OCI-M2 (cell line): ENCODE data around the gene BCAS3.

Experiments used
- DNase-seq: peaks from one replicate; lab custom pipeline; 2025; ENCODE audit not compliant: unreplicated experiment; lab: John Stamatoyannopoulos, UW

BCAS3 gene

DNA sequence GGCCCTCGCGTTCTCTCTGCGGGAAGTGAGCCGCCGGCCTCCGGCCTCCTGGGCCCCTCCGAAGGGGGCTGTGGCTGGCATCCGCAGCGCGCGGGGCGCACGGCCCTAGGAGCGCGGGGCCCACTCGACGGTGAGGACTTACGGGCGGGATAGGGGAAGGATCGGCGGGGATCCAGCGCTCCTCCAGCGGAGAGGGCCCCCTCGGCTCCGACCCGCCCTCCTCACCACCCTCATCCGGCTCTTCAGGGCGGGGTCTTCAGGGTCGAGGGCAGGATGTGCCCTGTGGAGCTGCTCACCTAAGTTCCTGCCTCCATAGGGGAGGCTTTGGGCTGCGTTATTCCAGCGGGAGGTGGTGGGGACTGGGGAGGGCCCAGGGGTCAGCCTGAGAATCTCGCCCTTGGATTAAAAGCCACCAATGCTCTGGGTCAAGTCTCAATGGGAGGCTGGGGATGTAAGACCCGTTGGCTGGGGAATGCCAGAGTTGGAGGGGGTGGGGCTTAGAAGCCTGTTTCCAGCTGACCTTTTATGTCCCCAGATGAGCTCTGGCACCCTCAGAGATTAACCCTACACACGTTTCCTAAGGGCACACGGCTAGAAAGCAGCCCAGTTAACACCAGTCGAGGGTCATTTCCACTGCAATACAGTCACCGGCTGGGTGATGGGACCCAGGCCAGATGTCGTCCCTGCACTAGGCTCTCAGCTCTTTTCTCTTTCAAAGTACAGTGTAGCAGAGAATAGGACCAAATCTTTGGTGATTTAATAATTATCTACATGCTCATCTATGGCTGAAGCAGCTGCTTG lies 735.4 kb downstream of the BCAS3 start:
- no peak for DNase-seq

DNA sequence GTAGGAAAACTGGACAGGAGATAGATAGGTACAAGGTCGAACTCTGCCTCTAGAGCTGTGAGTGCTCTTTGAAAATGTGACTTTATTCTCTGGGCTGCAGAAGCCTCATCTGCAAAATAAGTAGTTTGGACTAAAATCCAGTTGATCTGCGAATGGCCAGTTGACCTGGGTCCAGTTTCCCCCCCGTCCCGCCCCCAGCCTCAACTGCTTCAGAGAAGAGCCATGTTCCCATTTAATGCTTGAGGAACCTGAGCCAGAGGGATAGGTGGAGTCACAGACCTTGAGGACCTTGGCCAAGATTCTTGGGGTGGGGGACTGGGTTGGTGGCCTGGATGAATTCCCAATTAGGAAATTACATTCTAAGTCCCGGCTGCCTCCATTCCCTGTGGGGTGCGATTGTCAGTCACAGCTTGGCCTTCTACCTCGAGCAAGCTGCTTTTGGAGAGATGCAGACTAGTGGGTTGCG lies 736.0 kb downstream of the BCAS3 start:
- DNase-seq, result no peak

DNA sequence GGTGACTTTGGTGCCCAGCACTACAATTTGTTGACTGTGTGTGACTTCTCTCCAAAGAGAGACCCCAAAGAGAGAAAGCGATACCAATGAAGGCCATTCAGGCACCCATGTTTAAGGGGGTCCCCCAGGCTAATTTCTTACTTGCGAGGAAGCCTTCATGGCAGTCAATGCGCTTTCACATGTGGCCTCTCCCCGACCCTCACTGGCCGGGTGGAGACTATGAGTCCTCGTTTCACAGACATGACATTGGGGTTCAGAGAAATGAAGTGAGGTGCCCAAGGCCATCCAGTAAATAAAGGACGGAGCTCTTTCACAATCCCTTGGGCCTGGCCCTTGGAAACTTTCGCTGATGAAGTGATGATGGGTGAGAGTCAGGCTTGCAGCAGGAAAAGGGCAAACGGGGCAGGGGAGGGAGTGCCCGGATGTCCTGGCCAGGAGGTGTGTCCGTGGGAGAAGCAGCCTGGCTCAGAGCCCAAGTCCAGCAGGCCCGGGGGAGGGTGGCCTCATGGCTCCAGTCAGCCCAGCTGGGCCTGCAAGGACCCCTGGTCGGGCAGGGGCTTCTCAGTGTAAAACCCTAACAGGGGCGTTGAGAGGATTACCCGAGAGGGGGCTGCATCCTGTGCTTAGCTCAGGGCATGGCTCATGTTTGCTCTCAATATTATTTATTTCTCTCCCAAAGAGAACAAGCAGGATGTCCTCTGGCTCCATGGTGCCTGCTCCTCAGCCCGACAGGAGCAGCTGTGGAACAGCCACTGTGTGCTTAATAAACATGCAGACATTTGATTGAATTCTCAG lies 736.7 kb downstream of the BCAS3 start:
- DNase-seq, result no peak

DNA sequence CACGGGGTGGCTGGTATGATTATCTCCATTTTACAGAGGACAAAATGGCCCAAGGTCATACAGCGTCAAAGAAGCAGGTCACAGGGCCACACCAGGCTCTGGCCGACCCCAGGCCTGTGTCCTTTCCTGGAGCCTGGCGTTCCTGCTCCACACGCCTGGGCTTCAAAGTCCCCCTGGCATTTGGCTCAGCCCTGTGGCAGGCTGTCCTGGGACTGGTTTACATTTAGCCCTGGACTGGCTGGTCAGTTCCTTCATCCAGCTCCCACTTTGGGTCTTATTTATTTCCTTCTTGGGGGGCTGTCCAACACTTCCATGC lies 737.2 kb downstream of the BCAS3 start:
- DNase-seq, result no peak

DNA sequence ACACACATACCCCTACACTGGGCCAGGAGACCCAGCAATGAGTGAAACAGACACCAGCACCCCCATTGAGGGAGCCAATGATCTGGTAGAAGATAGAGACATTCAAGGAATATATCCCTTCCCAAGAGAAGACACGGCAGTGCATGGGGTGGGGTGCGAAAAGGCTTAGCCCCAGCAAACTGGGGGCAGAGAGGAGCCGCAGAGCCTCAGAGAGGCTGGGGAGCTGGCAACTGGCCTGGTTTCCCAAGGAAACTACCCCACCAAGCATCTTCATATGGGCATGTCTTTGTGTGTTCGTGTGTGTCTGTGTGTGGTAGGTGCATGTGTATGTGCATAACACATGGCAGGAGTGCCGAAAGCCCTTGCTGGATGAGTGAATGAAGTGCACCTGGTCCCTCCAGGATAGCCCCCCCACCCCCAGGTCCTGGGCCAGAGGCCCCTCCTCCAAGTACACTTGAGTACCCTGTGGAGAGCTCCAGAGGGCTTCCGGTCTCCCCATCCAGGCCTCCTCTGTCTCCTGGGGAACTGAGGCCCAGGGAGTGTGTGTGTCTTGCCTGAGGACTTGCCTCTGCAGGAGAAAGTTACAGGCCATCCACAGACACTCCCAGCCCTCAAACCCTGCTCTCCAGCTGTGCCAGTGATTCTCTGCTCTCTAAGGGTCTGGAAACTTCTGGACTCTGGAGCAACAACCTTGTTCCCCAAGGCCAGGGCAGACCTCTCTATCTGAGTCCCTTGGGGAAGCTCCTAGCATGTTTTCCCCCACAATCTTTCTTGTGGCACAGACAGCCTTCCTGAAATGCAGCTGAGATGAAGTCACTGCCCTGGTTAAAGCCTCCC lies 737.9 kb downstream of the BCAS3 start:
- no peak for DNase-seq

DNA sequence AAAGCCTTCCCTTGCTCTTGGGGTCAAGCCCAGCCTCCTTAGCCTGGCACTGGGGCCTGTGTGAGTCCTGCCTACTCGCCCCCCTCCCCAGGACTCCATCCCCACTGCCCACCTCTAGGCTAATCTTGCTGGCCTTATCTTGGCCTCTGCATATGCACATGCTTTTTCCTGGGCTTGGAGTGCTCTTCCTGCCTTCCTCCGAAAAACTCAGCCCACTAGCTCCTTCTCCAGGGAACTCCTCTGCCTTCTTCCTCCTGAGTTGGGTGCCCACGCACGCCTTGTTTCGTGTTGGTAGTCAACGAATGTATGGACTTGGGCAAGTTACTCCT lies 738.5 kb downstream of the BCAS3 start:
- no peak for DNase-seq

DNA sequence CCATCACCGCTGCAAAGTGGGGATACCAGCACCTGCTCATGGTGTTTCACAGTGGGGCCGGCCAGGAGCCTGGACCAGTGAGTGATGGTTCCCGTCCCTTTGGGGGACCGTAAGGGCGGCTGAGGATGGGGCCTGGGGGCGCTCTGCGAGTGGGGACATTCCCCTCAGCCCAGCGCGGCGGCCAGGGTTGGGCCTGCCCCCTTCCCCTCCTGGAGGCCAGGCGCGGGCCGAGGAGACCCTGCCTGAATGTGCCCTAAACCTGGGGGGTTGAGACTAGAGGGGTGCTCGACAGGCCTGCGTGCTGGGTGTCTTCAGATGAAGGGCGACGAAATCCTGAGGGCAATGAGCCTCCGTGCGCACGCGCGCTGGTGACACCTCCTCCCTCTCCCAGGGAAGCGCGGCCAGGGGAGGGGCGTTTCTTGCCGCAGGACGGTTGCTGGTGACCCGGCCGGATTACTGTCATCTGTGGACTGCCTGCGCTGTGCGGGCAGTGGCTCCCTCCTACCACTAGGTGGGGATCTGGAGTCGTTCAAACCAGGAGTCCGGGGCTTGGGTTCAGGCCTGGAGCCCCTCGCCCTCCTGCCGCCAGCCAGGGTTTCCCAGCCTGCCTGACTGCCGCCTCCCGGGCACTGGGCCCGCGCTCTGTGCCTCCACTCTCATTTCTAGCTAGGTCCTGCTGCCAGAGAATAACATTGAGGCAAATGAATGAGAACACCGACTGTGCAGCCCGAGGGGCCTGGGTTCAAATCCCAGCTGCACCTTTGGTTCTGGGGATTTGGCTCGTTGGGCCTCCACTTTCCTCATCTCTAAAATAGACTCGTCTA lies 739.1 kb downstream of the BCAS3 start:
- DNase-seq, result no peak

DNA sequence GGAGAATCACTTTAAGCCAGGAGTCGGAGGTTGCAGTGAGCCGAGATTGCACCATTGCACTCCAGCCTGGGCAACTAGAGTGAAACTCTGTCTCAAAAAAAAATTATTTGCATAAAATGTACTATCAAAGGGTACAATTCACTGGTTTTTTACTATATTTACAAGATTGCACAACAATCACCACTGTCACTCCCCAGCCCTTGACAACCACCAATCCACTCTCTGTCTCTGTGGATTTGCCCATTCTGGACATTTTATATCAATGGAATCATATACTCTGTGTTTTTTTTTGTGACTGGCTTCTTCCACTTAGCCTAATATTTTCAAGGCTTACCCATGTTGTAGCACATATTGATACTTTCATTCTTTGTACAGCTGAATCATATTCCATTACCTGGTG lies 740.8 kb downstream of the BCAS3 start:
- no peak for DNase-seq

DNA sequence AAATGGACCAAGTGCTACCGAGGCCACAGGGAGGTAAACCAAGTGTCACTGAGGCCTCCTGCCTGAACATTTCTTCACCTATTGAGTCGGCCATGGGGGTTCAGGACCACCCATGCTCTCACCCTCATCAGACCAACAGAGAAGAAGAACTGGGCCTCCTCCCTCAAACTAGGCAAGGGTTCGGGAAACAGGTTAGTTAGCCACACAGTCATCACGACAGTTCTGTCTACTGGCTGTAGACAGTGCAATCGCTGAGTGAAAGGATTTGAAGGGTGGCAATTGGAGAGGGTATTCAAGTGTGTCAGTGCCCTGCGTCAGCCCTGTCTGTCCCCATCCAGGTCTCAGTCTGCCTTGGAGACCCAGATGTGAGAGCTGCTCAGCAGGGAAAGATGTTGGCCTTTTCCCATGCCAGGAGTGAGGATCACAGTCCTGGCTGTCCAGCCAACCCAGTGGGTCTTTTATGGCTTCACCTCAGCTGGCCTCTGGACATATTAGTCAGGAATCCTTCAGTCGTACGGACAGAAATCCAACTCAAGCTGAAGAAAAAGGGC lies 741.9 kb downstream of the BCAS3 start:
- DNase-seq, result no peak

DNA sequence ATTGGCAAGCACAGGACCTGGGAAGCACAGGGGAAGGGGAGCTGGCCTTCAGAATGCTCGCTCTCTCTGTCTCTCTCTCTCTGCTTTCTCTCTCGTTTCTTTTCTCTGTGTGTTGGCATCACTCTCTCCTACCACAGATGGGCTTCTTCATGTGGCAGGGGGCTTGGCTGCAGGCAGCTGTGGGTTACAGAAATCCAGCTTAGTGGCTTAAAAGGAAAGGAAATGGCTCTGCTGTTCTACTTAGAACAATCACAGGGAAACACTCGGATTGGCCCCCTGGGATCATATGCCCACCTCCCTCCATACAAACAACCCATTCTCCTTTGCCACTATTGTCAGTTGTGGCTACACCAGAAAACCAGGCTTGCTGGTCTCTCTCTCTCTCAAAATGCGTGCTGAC lies 742.4 kb downstream of the BCAS3 start:
- no peak for DNase-seq

DNA sequence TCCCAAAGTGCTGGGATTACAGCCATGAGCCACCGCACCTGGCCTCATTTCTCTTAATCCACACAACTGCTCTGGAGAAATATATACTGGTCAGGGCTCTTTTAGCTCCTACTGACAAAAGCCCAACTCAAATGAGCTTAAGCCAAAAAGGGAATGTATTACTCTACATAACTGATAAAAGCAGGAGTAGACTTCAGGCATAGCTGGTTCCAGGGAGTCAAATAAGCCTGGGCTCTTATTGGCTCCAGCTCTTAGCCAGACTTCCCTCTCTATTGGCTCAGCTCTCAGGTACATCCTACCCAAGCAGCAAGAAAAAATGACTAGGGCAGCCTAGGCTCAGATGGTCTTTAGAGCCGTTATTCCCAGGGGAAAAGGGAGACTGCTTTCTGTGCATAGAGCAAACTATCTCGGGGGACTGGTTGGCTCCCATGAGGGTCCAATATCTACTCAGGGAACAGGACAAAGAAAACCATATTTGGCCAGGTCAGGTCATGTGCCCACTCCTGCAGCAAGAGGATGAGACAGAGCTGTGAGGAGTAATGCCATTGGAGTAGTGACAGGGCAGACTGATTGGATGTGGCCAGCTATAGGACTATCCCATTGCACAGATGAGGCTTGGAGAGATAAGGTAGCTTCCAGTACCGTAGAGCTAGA lies 743.2 kb downstream of the BCAS3 start:
- no peak for DNase-seq

DNA sequence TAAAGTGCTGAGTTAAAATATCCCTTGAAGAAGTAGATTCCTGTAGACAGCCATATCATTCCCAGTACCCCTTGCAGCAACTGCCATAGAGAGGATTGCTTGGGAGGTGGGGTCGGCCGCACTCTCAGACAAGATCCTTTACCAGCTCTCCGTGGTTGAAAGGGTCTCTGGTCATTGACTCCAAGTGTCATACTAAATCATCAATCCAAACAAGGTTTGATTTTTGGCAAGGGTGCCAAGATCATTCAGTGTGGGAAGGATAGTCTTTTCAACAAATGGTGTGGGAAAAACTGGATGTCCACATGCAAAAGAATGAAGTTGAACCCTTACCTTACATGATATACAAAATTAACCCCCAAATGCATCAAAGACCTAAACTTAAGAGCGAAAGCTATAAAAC lies 743.8 kb downstream of the BCAS3 start:
- no peak for DNase-seq

DNA sequence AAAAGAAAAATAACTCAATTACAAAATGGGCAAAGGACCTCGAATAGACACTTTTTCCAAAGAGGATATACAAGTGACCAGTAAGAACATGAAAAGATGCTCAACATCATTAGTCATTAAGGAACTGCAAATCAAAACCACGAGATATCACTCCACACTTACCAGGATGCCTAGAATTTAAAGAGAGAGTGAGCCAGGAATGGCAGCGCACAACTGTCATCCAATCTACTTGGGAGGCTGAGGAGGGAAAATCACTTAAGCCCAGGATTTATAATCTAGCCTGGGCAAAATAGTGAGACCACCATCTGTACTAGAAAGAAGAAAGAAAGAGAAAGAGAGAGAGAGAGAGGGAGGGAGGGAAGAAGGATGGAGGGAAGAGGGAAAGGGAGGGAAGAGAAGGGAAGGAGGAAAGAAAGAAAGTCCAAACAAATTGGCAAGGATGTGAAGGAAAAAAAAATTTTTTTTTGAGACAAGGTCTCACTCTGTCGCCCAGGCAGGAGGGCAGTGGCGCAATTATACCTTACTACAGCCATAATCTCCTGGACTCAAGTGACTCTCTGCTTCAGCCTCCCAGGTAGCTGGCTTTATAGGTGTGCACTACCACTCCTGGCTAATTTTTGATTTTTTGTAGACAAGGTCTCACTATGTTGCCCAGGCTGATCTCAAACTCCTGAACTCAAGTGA lies 744.6 kb downstream of the BCAS3 start:
- no peak for DNase-seq

DNA sequence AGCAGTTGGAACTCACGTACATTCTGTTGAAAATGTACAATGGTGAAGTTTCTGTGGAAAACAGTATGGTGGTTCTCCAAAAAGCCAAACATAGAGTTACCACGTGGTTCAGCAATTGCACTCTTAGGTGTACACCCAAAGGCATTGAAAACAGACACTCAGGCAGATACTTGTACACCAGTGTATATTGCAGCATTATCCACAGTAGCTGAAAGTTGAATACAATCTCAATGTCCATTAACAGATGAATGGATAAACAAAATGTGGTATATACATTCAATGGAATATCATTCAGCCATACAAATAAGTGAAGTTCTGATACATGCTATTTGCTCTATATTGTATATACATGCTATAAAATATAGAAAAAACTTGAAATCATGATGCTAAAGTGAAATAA lies 745.2 kb downstream of the BCAS3 start:
- no peak for DNase-seq

DNA sequence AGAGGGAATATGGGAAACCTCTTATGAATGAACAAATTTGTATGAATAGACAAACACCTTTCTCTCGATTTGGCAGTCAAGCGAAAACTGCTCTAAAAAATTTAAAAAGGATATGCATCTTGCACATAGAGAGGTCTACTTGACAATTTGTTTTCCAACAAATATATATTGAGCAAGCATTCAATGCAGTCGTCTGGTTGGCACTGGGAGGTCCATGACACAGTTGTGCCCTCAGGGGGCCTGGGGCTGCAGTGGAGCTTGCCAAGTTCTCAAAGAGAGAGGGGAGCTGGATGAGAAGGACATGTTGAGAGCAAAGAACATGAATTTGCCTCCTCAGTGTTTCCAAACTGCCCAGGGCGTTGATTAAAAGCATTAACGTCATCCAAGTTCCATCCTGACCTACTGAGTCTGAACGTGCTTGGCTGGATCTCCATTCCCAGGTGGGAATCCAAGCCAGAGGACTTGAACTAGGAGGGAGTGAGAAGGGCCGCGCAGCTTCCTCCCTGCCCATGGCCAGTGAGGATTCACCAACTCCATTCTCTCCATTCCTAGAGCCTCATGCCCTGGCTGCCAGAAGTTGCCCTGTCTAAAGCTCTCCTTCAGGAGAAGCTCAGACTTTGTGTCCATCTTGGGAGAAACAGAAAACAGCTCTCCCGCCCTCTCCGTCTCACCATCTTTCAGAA lies 746.5 kb downstream of the BCAS3 start:
- no peak for DNase-seq

DNA sequence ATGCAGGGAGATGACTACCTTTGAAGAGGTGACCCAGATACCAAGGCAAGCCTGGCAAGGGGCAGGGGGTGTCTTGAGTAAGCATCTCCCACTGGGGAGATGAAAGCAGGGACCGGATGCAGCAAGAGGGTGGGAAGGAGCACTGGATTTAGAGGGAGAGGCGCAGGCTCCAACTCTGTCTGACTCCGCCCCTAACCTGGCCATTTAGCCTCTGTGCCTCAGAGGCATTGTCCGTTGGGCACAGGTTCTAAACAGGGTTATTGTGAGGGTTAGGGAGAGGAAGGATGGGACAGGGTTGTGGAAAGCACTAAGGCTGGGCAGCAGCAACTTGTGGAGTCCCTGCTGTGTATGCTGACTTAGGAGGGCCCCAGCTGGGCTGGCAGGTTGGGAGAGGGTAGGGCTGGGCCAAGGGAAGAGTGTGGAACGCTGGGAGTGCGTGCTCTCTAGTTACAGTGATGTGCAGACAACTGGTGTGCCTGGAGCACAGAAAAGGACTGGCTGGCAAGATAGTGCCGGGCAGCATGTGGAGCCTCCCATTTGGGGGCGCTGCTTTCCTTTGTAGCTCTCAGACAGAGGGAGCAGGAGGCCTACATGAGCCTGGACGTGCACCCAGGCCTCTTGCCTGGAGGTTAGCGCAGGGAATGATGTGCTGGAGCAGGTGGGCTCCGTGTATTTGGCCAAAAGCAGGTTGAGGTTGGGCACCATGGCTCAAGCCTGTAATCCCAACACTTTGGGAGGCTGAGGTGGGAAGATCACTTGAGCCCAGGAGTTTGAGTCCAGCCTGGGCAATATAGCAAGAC lies 748.2 kb downstream of the BCAS3 start:
- no peak for DNase-seq

DNA sequence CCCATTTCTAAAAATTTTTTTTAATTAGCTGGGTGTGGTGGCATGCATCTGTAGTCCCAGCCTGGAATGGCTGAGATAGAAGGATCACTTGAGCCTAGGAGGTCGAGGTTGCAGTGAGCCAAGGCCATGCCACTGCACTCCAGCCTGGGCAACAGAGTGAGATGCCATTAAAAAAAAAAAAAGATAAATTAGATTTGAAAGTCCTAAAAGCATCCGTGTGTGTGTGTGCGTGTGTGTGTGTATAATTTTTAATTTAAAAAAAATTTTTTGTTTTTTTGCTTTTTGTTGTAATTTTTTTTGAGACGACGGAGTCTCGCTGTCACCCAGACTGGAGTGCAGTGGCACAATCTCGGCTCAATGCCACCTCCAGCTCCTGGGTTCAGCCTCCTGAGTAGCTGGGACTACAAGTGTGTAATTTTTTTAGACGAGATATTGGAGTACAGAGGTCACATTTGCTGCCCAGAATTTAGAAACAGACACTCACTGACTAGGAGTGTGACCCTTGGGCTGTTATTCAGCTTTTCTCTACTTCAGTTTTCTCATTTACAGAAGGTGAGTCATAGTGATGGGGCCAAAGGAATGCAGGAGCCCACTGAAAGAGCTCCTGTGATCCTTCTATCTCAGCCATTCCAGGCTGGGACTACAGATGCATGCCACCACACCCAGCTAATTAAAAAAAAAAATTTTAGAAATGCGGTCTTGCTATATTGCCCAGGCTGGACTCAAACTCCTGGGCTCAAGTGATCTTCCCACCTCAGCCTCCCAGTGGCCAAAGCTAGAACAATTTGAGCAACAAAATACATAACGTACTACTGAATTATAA lies 749.0 kb downstream of the BCAS3 start:
- DNase-seq, result no peak
